ENCODE measurements around the gene PRKN.
"Not testable (repeated sequence)": the region's sequence is repeated elsewhere in the genome, so short reads cannot be mapped to it uniquely, and the experiment has no call there.

Gene PRKN

GRCh38 chr6:162416307-162416706 is 311.3 kb downstream of the PRKN start:
- no peak for DNase-seq (ENCODE audit: low read depth)
- H3K4me3 ChIP-seq (replicated peaks; ENCODE audit: low read depth, low read length) = no peak overlapping the region
- no peak for TF ChIP-seq CTCF (IDR thresholded peaks at IDR 0.05; ENCODE audit: low read length, missing control alignments)

- no peak overlapping the region for H3K4me3 ChIP-seq (replicated peaks; ENCODE audit: low read depth, low read length)
- DNase-seq (ENCODE audit: low read depth) = no peak
- no peak for TF ChIP-seq CTCF (IDR thresholded peaks at IDR 0.05; ENCODE audit: low read length, missing control alignments)
Observed at GRCh38 chr6:162409741-162410691, 317.6 kb downstream of the PRKN start.

- DNase-seq (ENCODE audit: low read depth) = no peak
- no peak for TF ChIP-seq CTCF (IDR thresholded peaks at IDR 0.05; ENCODE audit: low read length, missing control alignments)
- no peak overlapping the region for H3K4me3 ChIP-seq (replicated peaks; ENCODE audit: low read depth, low read length)
Observed at GRCh38 chr6:162408826-162409535, 318.6 kb downstream of the PRKN start.

- TF ChIP-seq CTCF (IDR thresholded peaks at IDR 0.05; ENCODE audit: low read length, missing control alignments) = no peak
- H3K4me3 ChIP-seq (replicated peaks; ENCODE audit: low read depth, low read length) = no peak overlapping the region
- no peak for DNase-seq (ENCODE audit: low read depth)
Observed at GRCh38 chr6:162404951-162405350, 322.6 kb downstream of the PRKN start.

GRCh38 chr6:162403031-162403430 is 324.5 kb downstream of the PRKN start:
- no peak overlapping the region for H3K4me3 ChIP-seq (replicated peaks; ENCODE audit: low read depth, low read length)
- no peak for DNase-seq (ENCODE audit: low read depth)
- no peak for TF ChIP-seq CTCF (IDR thresholded peaks at IDR 0.05; ENCODE audit: low read length, missing control alignments)

- H3K4me3 ChIP-seq (replicated peaks; ENCODE audit: low read depth, low read length) = no peak overlapping the region
- DNase-seq (ENCODE audit: low read depth) = no peak
- TF ChIP-seq CTCF (IDR thresholded peaks at IDR 0.05; ENCODE audit: low read length, missing control alignments) = no peak
Observed at GRCh38 chr6:162395181-162395580, 332.4 kb downstream of the PRKN start.

- H3K4me3 ChIP-seq (replicated peaks; ENCODE audit: low read depth, low read length) = not testable (repeated sequence)
- peak; percentile 77 for DNase-seq (ENCODE audit: low read depth)
Observed at GRCh38 chr6:162390961-162391811, 336.4 kb downstream of the PRKN start.
